T-cell (primary cell): ENCODE results near the gene NFIX. TPM values are rescaled to one million over a fixed set of nuclear protein-coding genes. Genes with fewer than 3 reads are reported as not detected.

Experiments
- ATAC-seq, 4 experiments: fragments of 200-7000 bp in 3 of 4; fragments of 150-1000 bp in 1 of 4; cut with Tn5 transposase; replicated peaks in 1 of 4; 1 replicate in 3 of 4; 2 replicates in 1 of 4; pipeline ENCODE4 v1.10.0; 2021; ENCODE audit warnings: moderate library complexity in 3 of 4, mild to moderate bottlenecking in 2 of 4, moderate number of reproducible peaks in 1 of 4
- CTCF ChIA-PET, 2 donors: fragments of 300-600 bp; sonication (Branson Sonifier 250); formaldehyde crosslinking; loops; one replicate each; lab custom pipeline; 2022; ENCODE audit warnings: antibody characterized with exemption in 2 of 2; lab: Charles Lee
- POLR2A ChIA-PET, 2 donors: fragments of 300-600 bp; sonication (Branson Sonifier 250); formaldehyde crosslinking; loops; one replicate each; lab custom pipeline; 2022; ENCODE audit warnings: antibody characterized with exemption in 2 of 2; lab: Charles Lee
- DNase-seq, 35 experiments: peaks; one replicate each; pipeline versions ENCODE4 v3.0.0 to v3.0.0-alpha.2; 2013 to 2023
- H3K27ac ChIP-seq: one replicate; pipeline ENCODE4 v1.5.1; 2013; ENCODE audit warnings: low read length
- H3K27me3 ChIP-seq, 2 experiments: replicated peaks in 1 of 2; 1 replicate in 1 of 2; 2 replicates in 1 of 2; pipeline versions ENCODE4 v1.6.1 to v1.7.0; 2013; ENCODE audit warnings: low read length in 1 of 2, mixed read lengths in 1 of 2; ENCODE audit not compliant: control insufficient read depth in 2 of 2, insufficient read depth in 2 of 2; ENCODE audit errors: extremely low read depth in 1 of 2
- H3K36me3 ChIP-seq, 2 donors: 1 replicate in 1 of 2; 2 replicates in 1 of 2; pipeline versions ENCODE4 v1.6.1 to v1.7.0; 2013; ENCODE audit warnings: low read length in 1 of 2; ENCODE audit not compliant: control insufficient read depth in 2 of 2, insufficient read depth in 1 of 2; ENCODE audit errors: extremely low read depth in 1 of 2
- H3K4me1 ChIP-seq, 2 experiments: 1 replicate in 1 of 2; 2 replicates in 1 of 2; pipeline versions ENCODE4 v1.6.1 to v1.7.0; 2013; ENCODE audit warnings: low read length in 2 of 2, mixed read lengths in 1 of 2; ENCODE audit not compliant: insufficient read depth in 2 of 2, control insufficient read depth in 1 of 2; ENCODE audit errors: extremely low read depth in 1 of 2
- H3K4me3 ChIP-seq, 2 donors: 1 replicate in 1 of 2; 2 replicates in 1 of 2; pipeline versions ENCODE4 v1.5.1 to v1.7.0; 2013; ENCODE audit warnings: mild to moderate bottlenecking in 2 of 2, low read length in 1 of 2, moderate library complexity in 1 of 2; ENCODE audit not compliant: control insufficient read depth in 1 of 2; ENCODE audit errors: extremely low read depth in 1 of 2
- H3K9me3 ChIP-seq: 2 replicates; pipeline ENCODE4 v1.7.0; 2013
- H3K27ac Mint-ChIP-seq, 2 donors: one replicate each; pipeline ENCODE4 v1.8.0; 2020 to 2021; ENCODE audit warnings: mild to moderate bottlenecking in 2 of 2, mixed read lengths in 2 of 2
- H3K27me3 Mint-ChIP-seq, 2 donors: one replicate each; pipeline ENCODE4 v1.8.0; 2021 to 2022; ENCODE audit warnings: mixed read lengths in 2 of 2
- H3K36me3 Mint-ChIP-seq: one replicate; pipeline ENCODE4 v1.8.0; 2021; ENCODE audit warnings: mixed read lengths
- H3K4me1 Mint-ChIP-seq, 3 donors: one replicate each; pipeline ENCODE4 v1.8.0; 2020 to 2022; ENCODE audit warnings: mixed read lengths in 3 of 3, mild to moderate bottlenecking in 1 of 3
- H3K4me3 Mint-ChIP-seq, 3 donors: one replicate each; pipeline ENCODE4 v1.8.0; 2020 to 2022; ENCODE audit warnings: mild to moderate bottlenecking in 3 of 3, mixed read lengths in 3 of 3, moderate library complexity in 3 of 3
- H3K9me3 Mint-ChIP-seq, 3 donors: one replicate each; pipeline ENCODE4 v1.8.0; 2020 to 2022; ENCODE audit warnings: mixed read lengths in 3 of 3
- WGBS: methylation state at CpG from one replicate; pipeline ENCODE4 v1.1.5; 2013; ENCODE audit warnings: missing lambda C conversion rate; ENCODE audit not compliant: insufficient coverage; 5-methylcytosine and 5-hydroxymethylcytosine counted together
- total RNA-seq, 35 experiments: library from RNA in 6 of 35; stranded (reverse) in 6 of 35; fragments of 120-200 nt in 1 of 35; gene quantifications; one replicate each; pipeline versions ENCODE4 v1.2.1 to v1.2.4 and lab custom pipeline; 2013 to 2026

The NFIX gene
- total RNA-seq, 5 donors from 2014 or later (not counting 1 experiment from before 2014, with no cell fraction given), result 3.9 to 6.6 (median 6.3) TPM

GRCh38 chr19:13016245-13016627, 21.0 kb downstream of the NFIX start:
- H3K36me3 ChIP-seq, result no peaks in the 10 kb centered on the region
- ATAC-seq, result no peak
- H3K4me1 Mint-ChIP-seq, result peaks cover 22 to 34% (median 26%) of the 10 kb centered on the region in 3 donors
- H3K36me3 Mint-ChIP-seq, result no peaks in the 10 kb centered on the region
- no peaks in the 10 kb centered on the region for H3K9me3 Mint-ChIP-seq
- peaks cover 36 to 58% of the 10 kb centered on the region in 2 donors for H3K27me3 Mint-ChIP-seq
- no peak overlapping the region for H3K27ac ChIP-seq
- 56% methylated on average over 3 of the region's 7 CpGs for WGBS
- H3K4me1 ChIP-seq, result peaks cover 0 to 34% of the 10 kb centered on the region in 2 experiments
- H3K4me3 ChIP-seq, result no peak overlapping the region
- H3K9me3 ChIP-seq, result no peaks in the 10 kb centered on the region
- ChIA-PET CTCF (interaction anchor here (0.6 to 1.3 kb wide), 2 partner anchors 45 to 275 kb away, joined by 4 to 5 read pairs; no protein-coding TSS in a partner anchor), POLR2A (interaction anchor here in 1 of 2 donors (0.7 kb wide), 1 partner anchor 503 kb away, joined by 3 read pairs; no protein-coding TSS in a partner anchor)
- H3K27me3 ChIP-seq, result peaks cover 30 to 69% of the 10 kb centered on the region in 2 experiments
- no peak overlapping the region for H3K4me3 Mint-ChIP-seq
- no peak for DNase-seq
- H3K27ac Mint-ChIP-seq, result no peak overlapping the region

- Histone ChIP-seq H3K9me3 (no peaks in the 10 kb centered on the region), H3K36me3 (no peaks in the 10 kb centered on the region), H3K27ac (no peak overlapping the region), H3K27me3 (peaks cover 30 to 68% of the 10 kb centered on the region in 2 experiments), H3K4me3 (no peak overlapping the region), H3K4me1 (peaks cover 0 to 30% of the 10 kb centered on the region in 2 experiments)
- ATAC-seq (no peak), DNase-seq (no peak)
- ChIA-PET CTCF (interaction anchor here in 1 of 2 donors (0.6 kb wide), 1 partner anchor 274 kb away, joined by 4 read pairs; no protein-coding TSS in a partner anchor), POLR2A (interaction anchor here in 1 of 2 donors (0.7 kb wide), 1 partner anchor 504 kb away, joined by 3 read pairs; no protein-coding TSS in a partner anchor)
- Mint-ChIP-seq H3K4me1 (peaks cover 22 to 31% (median 24%) of the 10 kb centered on the region in 3 donors), H3K36me3 (no peaks in the 10 kb centered on the region), H3K27ac (peak overlapping the region in 1 of 2 donors; percentile 19), H3K27me3 (peaks cover 36 to 53% of the 10 kb centered on the region in 2 donors), H3K4me3 (no peak overlapping the region), H3K9me3 (no peaks in the 10 kb centered on the region)
- 86% methylated on average over 11 of the region's 22 CpGs for WGBS
Measured at GRCh38 chr19:13016628-13017305, 21.5 kb downstream of the NFIX start.

- POLR2A ChIA-PET, result interaction anchor here in 1 of 2 donors (0.6 kb wide), 1 partner anchor 49 kb away, joined by 3 read pairs; no protein-coding TSS in a partner anchor
- no peaks in the 10 kb centered on the region for H3K9me3 ChIP-seq
Measured at GRCh38 chr19:13017306-13018034, 22.2 kb downstream of the NFIX start.

GRCh38 chr19:13018035-13018914, 23.0 kb downstream of the NFIX start:
- no peaks in the 10 kb centered on the region for H3K36me3 Mint-ChIP-seq
- no peaks in the 10 kb centered on the region for H3K9me3 Mint-ChIP-seq
- ATAC-seq (no peak), DNase-seq (no peak)
- Histone ChIP-seq H3K4me1 (peaks cover 0 to 25% of the 10 kb centered on the region in 2 experiments), H3K27me3 (peaks cover 30 to 67% of the 10 kb centered on the region in 2 experiments), H3K36me3 (no peaks in the 10 kb centered on the region), H3K27ac (no peak overlapping the region), H3K4me3 (no peak overlapping the region), H3K9me3 (no peaks in the 10 kb centered on the region)
- H3K27me3 Mint-ChIP-seq, result peaks cover 33 to 51% of the 10 kb centered on the region in 2 donors
- no peak overlapping the region for H3K4me3 Mint-ChIP-seq
- H3K27ac Mint-ChIP-seq, result no peak overlapping the region
- ChIA-PET CTCF (interaction anchor here in 1 of 2 donors (0.5 kb wide), 1 partner anchor 1017 kb away, joined by 4 read pairs; no protein-coding TSS in a partner anchor), POLR2A (interaction anchor here in 1 of 2 donors (0.6 kb wide), 1 partner anchor 50 kb away, joined by 3 read pairs; no protein-coding TSS in a partner anchor)
- peaks cover 18 to 32% (median 23%) of the 10 kb centered on the region in 3 donors for H3K4me1 Mint-ChIP-seq
- 89% methylated on average over 17 of the region's 21 CpGs for WGBS

More at GRCh38 chr19:13017306-13018034, 22.2 kb downstream of the NFIX start:
- 88% methylated on average over 8 of the region's 14 CpGs for WGBS
- CTCF ChIA-PET, result no interaction called here
- peaks cover 35 to 54% of the 10 kb centered on the region in 2 donors for H3K27me3 Mint-ChIP-seq
- no peaks in the 10 kb centered on the region for H3K36me3 Mint-ChIP-seq
- Histone ChIP-seq H3K36me3 (no peaks in the 10 kb centered on the region), H3K27ac (no peak overlapping the region), H3K4me3 (no peak overlapping the region), H3K27me3 (peaks cover 30 to 67% of the 10 kb centered on the region in 2 experiments), H3K4me1 (peaks cover 0 to 26% of the 10 kb centered on the region in 2 experiments)
- no peak for DNase-seq
- H3K27ac Mint-ChIP-seq, result no peak overlapping the region
- no peak overlapping the region for H3K4me3 Mint-ChIP-seq
- H3K9me3 Mint-ChIP-seq, result no peaks in the 10 kb centered on the region
- no peak for ATAC-seq
- H3K4me1 Mint-ChIP-seq, result peaks cover 21 to 34% (median 24%) of the 10 kb centered on the region in 3 donors

- Histone ChIP-seq H3K27me3 (peaks cover 34 to 67% of the 10 kb centered on the region in 2 experiments), H3K9me3 (no peaks in the 10 kb centered on the region), H3K27ac (no peak overlapping the region), H3K4me3 (no peak overlapping the region), H3K4me1 (peaks cover 0 to 25% of the 10 kb centered on the region in 2 experiments), H3K36me3 (no peaks in the 10 kb centered on the region)
- H3K9me3 Mint-ChIP-seq, result no peaks in the 10 kb centered on the region
- peaks cover 3% of the 10 kb centered on the region for H3K36me3 Mint-ChIP-seq
- 93% methylated on average over 2 of the region's 4 CpGs for WGBS
- ChIA-PET CTCF (no interaction called here), POLR2A (no interaction called here)
- no peak overlapping the region for H3K4me3 Mint-ChIP-seq
- DNase-seq (no peak), ATAC-seq (no peak)
- H3K27me3 Mint-ChIP-seq, result peaks cover 30 to 50% of the 10 kb centered on the region in 2 donors
- peaks cover 20 to 31% (median 21%) of the 10 kb centered on the region in 3 donors for H3K4me1 Mint-ChIP-seq
- no peak overlapping the region for H3K27ac Mint-ChIP-seq
Measured at GRCh38 chr19:13019332-13019731, 24.1 kb downstream of the NFIX start.
